GM21619 (cell line): ENCODE measurements around the gene CKLF.

Experiments
- ATAC-seq: cut with Tn5 transposase; IDR thresholded peaks from one replicate; pipeline ENCODE4 v1.9.1; 2021; ENCODE audit not compliant: unreplicated experiment

CKLF gene

GRCh38 chr16:66614161-66614802 lies 61.9 kb downstream of the CKLF start:
- no peak for ATAC-seq
